ENCODE results near the gene ZNF513. TPM values are rescaled to one million over a fixed set of nuclear protein-coding genes. Genes with fewer than 3 reads are reported as not detected.

The ZNF513 gene
- total RNA-seq, 1 donor = 11.7 TPM

DNA sequence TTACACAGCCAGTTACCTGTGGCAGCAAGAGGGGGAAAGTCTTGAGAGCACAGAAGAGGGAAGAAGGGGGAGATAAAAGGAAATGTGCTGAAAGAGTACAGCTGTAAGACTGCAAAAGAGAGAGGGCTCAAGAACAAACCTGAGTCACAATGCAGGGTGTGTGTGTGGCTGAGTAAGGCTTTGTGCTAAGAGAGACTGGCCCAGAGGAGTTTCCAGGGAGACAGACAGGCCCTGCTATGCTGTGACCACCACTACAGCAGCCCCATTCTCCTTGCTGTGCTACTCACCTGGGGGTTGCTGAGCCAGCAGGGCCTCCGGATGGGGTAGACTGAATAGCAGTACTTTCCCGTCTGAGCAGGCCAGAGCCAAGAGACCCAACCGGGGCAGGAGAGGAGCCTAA lies 45.2 kb downstream of the ZNF513 start:
- H3K4me3 ChIP-seq (ENCODE audit: low read depth, low read length) = no peak overlapping the region

More for the DNA sequence above, 45.2 kb downstream of the ZNF513 start:
- TF ChIP-seq, protein P1, sequence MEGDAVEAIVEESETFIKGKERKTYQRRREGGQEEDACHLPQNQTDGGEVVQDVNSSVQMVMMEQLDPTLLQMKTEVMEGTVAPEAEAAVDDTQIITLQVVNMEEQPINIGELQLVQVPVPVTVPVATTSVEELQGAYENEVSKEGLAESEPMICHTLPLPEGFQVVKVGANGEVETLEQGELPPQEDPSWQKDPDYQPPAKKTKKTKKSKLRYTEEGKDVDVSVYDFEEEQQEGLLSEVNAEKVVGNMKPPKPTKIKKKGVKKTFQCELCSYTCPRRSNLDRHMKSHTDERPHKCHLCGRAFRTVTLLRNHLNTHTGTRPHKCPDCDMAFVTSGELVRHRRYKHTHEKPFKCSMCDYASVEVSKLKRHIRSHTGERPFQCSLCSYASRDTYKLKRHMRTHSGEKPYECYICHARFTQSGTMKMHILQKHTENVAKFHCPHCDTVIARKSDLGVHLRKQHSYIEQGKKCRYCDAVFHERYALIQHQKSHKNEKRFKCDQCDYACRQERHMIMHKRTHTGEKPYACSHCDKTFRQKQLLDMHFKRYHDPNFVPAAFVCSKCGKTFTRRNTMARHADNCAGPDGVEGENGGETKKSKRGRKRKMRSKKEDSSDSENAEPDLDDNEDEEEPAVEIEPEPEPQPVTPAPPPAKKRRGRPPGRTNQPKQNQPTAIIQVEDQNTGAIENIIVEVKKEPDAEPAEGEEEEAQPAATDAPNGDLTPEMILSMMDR (IDR thresholded peaks at IDR 0.05; ENCODE audit: insufficient read depth, low read depth, low read length) = no peak
- no peak for DNase-seq (ENCODE audit: low read depth)

Other genes starting within 250 kb of the ZNF513 start
- 39.3 and 45.3 TPM in 2 replicates for gene PREB, start 246.1 kb downstream of the ZNF513 start, total RNA-seq
- gene PRR30, start 241.3 kb downstream of the ZNF513 start, total RNA-seq = not detected in 2 replicates
- gene TCF23, start 231.7 kb downstream of the ZNF513 start, total RNA-seq = not detected in 2 replicates
- 159 and 166 TPM in 2 replicates for gene ATRAID, start 168.7 kb downstream of the ZNF513 start, total RNA-seq
- 20.9 and 25.9 TPM in 2 replicates for gene SLC5A6, start 168.5 kb downstream of the ZNF513 start, total RNA-seq
- gene CAD, start 163.4 kb downstream of the ZNF513 start, total RNA-seq = 32.4 and 43.8 TPM in 2 replicates
- gene SLC30A3, start 117.7 kb downstream of the ZNF513 start, total RNA-seq = 0.32 TPM in 1 of 2 replicates, not detected in the other
- not detected in 2 replicates for gene DNAJC5G, start 105.3 kb downstream of the ZNF513 start, total RNA-seq
- not detected in 2 replicates for gene TRIM54, start 98.3 kb downstream of the ZNF513 start, total RNA-seq
- 0.43 and 0.64 TPM in 2 replicates for gene UCN, start 72.3 kb downstream of the ZNF513 start, total RNA-seq
- 57.0 and 73.8 TPM in 2 replicates for gene MPV17, start 57.6 kb downstream of the ZNF513 start, total RNA-seq
- 30.9 and 36.7 TPM in 2 replicates for gene GTF3C2, start 24.0 kb downstream of the ZNF513 start, total RNA-seq
- gene EIF2B4, start 10.4 kb downstream of the ZNF513 start, total RNA-seq = 28.9 and 29.3 TPM in 2 replicates
- 166 and 169 TPM in 2 replicates for gene SNX17, start 10.1 kb downstream of the ZNF513 start, total RNA-seq
- 60.6 and 63.9 TPM in 2 replicates for gene PPM1G, start 28.9 kb upstream of the ZNF513 start, total RNA-seq
- gene NRBP1, start 47.9 kb upstream of the ZNF513 start, total RNA-seq = 110 and 125 TPM in 2 replicates
- not detected in 2 replicates for gene KRTCAP3, start 61.6 kb upstream of the ZNF513 start, total RNA-seq
- 18.0 and 18.1 TPM in 2 replicates for gene IFT172, start 109.0 kb upstream of the ZNF513 start, total RNA-seq
- 8.6 and 11.6 TPM in 2 replicates for gene FNDC4, start 114.5 kb upstream of the ZNF513 start, total RNA-seq
- gene GCKR, start 116.1 kb upstream of the ZNF513 start, total RNA-seq = 0.32 TPM in 1 of 2 replicates, not detected in the other
- 23.2 and 33.2 TPM in 2 replicates for gene ZNF512, start 202.3 kb upstream of the ZNF513 start, total RNA-seq
- 1.3 and 1.9 TPM in 2 replicates for gene CCDC121, start 248.3 kb upstream of the ZNF513 start, total RNA-seq
- gene GPN1, start 248.3 kb upstream of the ZNF513 start, total RNA-seq = 34.5 and 35.0 TPM in 2 replicates